ENCODE results near the gene BMAL1.

BMAL1 gene

GRCh38 chr11:13318498-13319295 lies 41.1 kb downstream of the BMAL1 start:
- DNase-seq, result no peak

GRCh38 chr11:13320688-13321087 lies 43.1 kb downstream of the BMAL1 start:
- no peak for DNase-seq

GRCh38 chr11:13321431-13321830 lies 43.8 kb downstream of the BMAL1 start:
- DNase-seq, result no peak

GRCh38 chr11:13324141-13324540 lies 46.6 kb downstream of the BMAL1 start:
- DNase-seq, result no peak

GRCh38 chr11:13324709-13325108 lies 47.1 kb downstream of the BMAL1 start:
- no peak for DNase-seq

GRCh38 chr11:13327421-13327820 lies 49.8 kb downstream of the BMAL1 start:
- DNase-seq, result no peak

DNA sequence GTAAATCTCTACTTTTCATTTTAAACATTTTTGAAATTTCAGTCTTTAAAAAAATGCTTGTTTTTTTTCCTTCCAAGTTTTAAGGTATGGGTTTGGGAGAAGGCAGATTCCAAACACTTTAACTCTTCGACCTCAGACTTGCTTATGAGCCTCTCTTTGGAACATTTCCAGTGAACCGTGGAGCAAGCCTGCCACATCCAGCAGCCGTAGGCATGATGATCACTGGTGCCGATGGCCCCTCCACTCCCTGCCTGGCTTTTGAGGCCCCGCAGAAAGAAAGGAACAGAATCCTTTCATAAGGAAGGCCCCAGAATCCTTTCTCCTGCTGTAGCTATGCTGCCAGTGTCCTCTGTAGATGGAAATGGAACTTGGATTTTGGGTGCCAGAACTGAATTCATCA lies 50.7 kb downstream of the BMAL1 start:
- no peak for DNase-seq

GRCh38 chr11:13329670-13330356 lies 52.2 kb downstream of the BMAL1 start:
- DNase-seq, result no peak

- no peak for DNase-seq
Observed at GRCh38 chr11:13332124-13332523, 54.5 kb downstream of the BMAL1 start.

DNA sequence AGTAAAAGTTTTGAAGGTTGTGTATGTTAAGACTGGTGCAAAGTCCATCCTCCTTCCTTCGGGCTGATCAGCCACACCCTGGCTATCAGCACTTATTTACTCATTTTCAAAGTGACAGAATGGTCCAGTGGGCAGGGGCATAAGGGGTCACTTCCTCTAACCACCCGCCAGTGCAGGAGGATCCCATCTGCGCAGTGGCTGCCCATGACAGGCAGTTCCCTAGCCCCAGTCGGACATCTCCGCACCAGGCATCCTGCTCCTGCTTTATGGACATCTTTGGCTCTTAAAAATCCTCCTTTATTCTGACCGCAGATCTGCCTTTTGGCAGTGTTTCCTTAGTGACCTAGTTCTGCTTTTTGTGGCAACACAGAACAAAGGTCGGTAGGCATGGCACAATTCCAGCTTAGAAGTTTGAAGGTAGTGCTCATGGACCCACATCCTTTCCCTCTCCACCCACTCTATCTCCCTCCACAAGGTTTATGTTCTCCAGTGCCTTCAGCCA lies 55.9 kb downstream of the BMAL1 start:
- DNase-seq, result no peak

DNA sequence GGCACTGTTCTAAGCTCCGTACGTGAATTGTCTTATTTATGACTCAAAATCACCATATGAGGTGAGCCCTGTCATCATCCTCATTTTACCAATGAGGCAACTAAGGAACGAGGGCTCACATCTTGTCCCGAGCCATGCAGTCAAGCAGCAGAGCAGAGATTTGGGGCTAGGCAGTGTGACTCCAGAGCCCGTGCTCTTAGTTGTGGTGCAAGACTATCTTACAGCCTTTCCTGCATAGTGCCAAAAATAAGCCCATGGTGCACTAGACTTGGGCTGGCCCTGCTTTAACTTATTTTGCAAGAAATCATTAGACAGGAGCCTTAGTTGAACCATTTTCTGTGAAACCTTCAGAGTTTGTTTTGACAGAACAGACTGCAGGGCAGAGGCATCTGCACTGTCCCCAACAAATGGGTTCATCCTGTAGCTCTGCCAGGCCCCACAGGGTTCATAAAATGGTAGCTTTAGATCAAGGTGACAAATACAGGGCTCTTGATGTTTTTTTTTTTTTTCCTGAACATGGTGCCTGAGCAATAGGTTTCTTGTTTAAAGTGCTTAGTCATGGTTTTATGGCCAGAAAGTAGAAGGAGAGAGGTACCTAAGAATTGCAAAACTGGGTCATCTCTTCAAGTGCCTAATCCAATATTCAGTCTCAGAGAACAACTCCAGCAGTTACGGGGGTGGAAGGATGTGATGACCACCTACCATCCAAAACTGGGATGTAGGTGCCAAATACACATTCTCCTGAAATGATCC lies 56.6 kb downstream of the BMAL1 start:
- no peak for DNase-seq

GRCh38 chr11:13335319-13335718 lies 57.7 kb downstream of the BMAL1 start:
- peak; percentile 65 for DNase-seq

GRCh38 chr11:13336246-13336878 lies 58.8 kb downstream of the BMAL1 start:
- DNase-seq, result no peak

- DNase-seq, result no peak
Observed at GRCh38 chr11:13338019-13338426, 60.4 kb downstream of the BMAL1 start.

GRCh38 chr11:13338427-13339069 lies 61.0 kb downstream of the BMAL1 start:
- no peak for DNase-seq

DNA sequence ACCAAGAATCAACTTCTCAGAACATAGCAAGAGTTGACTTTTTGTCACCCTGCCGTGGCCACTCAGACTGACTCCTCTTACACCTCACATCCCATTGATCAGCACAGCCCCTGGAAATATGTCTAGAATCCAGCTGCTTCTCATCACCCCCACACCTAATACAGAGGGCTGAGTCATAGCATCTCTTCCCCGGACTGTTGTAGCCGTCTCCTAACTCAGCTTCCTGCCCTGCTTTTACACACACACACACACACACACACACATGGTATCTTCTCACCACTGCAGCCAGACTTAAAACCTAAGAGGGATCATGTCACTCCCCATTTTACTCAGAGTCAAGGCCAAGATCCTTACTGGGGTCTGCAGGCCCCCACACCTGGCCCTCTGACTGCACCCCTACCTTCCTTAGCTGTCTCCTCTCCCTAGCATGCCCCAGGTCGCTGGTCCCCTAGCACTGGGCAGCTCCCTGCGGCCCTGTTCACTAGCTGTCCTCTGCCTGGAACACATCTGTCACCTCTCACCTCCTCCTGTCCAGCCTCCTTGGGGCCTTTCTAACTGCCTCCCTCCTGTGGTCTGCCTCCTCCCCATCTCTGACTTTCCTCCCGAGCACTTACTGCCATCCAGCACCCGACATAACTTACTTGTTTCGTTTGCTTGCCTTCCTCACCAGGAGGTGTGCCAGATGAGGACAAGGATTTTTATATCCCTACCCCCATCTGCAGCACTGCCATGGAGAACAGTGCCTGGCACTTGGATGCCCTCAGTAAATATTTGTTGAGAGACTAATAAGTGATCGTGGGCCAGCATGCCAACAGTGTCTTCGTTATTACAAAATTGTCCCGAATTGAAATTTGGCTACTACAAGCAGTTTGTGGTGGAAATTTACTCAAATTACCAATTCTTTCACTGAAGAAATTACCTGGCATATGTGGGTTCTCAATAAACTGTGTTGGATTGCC lies 61.9 kb downstream of the BMAL1 start:
- no peak for DNase-seq

DNA sequence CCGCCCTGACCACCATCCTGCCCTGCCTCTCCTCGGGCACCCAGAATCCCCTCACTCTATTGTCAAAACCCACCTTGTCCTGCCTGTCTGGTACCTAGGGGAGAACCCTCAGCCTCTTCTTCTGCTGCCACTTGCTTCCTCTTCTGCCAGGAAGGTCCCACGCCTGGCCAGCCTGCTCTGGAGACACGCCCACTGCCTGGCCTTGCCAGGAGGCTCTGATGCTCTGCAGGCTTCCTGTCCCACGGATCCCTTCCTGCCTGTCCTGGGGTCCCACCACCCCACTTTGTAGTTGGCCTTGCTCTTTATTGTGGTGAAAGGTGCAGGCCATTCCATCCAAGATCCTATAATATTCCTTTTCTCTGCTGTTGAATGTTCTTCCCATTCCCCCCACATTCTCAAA lies 63.4 kb downstream of the BMAL1 start:
- DNase-seq, result no peak

- DNase-seq, result no peak
Observed at GRCh38 chr11:13343067-13343466, 65.5 kb downstream of the BMAL1 start.

DNA sequence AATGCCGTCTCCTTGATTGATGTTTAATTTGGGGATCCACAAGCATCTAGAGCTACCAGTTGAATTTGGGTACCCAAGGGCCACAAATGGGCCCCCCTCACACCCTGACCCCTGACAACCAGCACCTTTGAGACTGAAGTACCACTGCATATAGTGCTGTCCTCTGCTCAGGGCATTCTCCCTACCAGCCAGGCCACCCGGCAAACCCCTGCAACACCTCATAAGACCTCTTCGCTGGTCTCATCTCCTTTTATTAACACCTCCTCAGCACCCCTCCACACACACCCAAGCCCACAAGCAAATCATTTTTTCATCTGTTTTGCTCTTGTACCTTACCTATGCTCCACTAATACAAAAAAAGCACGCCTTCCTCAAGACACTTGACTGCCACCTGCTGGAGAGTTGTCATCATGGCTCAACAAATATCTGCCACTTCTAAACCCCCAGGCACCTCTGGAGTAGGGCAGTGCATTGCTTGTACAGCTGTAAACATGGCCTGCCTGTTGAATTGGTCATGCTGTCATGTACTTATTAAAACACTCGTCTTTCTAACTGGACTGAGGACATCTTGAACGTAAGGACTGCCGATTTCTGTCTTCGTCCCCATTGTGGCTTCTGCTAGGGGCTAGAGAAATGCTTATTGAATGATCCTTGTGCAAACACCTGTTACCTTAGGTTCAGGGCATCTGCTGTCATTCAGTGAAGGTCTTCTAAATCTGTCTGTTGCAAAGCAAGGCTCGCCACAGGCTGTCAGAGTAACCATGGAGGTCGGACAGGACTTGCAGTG lies 66.5 kb downstream of the BMAL1 start:
- peak; percentile 62 for DNase-seq

DNA sequence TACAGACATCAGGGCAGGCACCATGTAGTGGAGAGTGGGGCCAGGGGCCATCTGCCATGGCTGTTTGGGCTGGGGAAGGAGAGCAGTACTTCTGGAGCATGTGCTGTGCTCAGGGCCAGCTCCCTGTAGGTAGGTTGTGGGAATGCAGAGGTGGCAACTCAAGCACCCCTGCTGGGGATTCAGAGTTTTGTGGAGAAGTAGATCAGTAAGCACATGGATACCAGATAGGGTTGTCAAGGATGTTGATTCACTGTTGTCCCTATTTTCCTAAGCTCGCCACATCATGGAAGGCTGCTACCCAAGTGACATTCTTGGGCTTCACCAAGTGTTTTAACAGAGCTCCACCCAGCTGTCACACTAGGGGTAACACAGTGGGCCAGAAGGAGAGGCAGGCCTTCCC lies 67.2 kb downstream of the BMAL1 start:
- no peak for DNase-seq

Data from activated gamma-delta T cell treated with Interleukin-2 at 50 U/mL for 16 hours (primary cell).